ENCODE measurements around the gene STAT3.
"Not testable (repeated sequence)": the region's sequence is repeated elsewhere in the genome, so short reads cannot be mapped to it uniquely, and the experiment has no call there.

STAT3 gene

GRCh38 chr17:42270596-42270995 lies 117.6 kb downstream of the STAT3 start:
- in situ Hi-C loops (cut with MboI; ENCODE audit: low sequenced_read_pairs): no loop called here

GRCh38 chr17:42270170-42270535 lies 118.1 kb downstream of the STAT3 start:
- in situ Hi-C loops (cut with MboI; ENCODE audit: low sequenced_read_pairs): no loop called here

- in situ Hi-C loops (cut with MboI; ENCODE audit: low sequenced_read_pairs): no loop called here
These were observed 120.0 kb downstream of the STAT3 start for GRCh38 chr17:42268236-42268635.

DNA sequence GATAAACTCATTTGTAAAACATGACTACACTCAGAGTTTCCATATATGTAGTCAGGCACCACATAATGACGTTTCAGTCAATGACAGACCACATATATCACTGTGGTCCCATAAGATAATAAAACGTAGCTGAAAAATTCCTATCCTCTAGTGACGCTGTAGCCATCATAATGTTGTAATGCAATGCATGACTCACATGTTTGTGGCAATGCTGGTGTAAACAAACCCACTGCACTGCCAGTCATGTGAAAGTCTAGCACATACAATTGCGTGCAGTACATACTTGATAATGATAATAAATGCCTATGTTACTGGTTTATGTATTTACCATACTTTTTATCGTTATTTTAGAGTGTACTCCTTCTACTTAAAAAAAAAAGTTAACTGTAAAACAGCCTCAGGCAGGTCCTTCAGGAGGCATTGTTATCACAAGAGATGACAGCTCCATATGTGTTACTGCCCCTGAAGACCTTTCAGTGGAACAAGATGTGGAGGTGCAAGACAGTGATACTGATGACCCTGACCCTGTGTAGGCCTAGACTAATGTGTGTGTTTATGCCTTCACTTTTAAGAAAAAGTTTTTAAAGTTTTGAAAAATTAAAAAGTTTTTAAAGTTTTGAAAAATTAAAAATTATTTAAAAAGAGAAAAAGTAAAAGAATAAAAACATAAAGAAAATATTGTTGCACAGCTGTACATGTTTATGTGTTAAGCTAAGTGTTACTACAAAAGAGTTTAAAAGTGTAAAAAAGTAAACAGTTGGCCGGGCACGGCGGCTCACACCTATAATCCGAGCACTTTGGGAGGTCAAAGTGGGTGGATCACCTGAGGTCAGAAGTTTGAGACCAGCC lies 121.1 kb downstream of the STAT3 start:
- in situ Hi-C loops (cut with MboI; ENCODE audit: low sequenced_read_pairs): no loop called here

DNA sequence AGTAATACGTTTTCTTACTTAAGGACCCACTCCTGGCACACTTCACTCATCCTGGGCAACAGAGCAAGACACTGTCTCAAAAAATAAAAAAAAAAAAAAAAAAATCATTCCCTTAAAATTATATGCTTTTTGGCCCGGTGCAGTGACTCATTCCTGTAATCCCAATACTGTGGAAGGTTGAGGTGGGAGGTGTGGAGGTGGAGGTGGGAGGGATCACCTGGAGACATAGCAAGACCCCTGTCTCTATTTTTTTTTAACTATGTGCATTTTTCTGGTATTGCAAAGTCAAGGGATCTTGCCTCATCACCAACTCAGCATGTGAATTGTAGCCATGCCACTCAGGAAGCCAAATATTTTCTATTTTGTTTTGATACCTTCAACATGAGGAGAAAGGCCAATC lies 121.8 kb downstream of the STAT3 start:
- in situ Hi-C loops (cut with MboI; ENCODE audit: low sequenced_read_pairs): no loop called here

DNA sequence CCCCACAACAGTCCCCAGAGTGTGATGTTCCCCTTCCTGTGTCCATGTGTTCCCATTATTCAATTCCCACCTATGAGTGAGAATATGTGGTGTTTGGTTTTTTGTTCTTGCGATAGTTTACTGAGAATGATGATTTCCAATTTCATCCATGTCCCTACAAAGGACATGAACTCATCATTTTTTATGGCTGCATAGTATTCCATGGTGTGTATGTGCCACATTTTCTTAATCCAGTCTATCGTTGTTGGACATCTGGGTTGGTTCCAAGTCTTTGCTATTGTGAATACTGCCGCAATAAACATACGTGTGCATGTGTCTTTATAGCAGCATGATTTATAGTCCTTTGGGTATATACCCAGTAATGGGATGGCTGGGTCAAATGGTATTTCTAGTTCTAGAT lies 123.9 kb downstream of the STAT3 start:
- in situ Hi-C loops (cut with MboI; ENCODE audit: low sequenced_read_pairs): not testable (repeated sequence)
